Muscle of arm (tissue), 12 donors: Measurements from ENCODE around the gene HOGA1. TPM values are rescaled to one million over a fixed set of nuclear protein-coding genes. Genes with fewer than 3 reads are reported as not detected.

ENCODE experiments used
- DNase-seq: peaks from one replicate; pipeline ENCODE4 v3.0.0-alpha.2; 2013
- polyA plus RNA-seq, 12 donors: library from polyadenylated mRNA; unstranded; fragments of 120-200 nt; gene quantifications; one replicate each; pipeline ENCODE4 v1.2.1, GENCODE V29; 2013; ENCODE audit not compliant: insufficient read length in 12 of 12

The HOGA1 gene
- polyA plus RNA-seq, 12 donors = 0.45 to 1.7 (median 0.96) TPM; not detected in 2

- no peak for DNase-seq
Observed at GRCh38 chr10:97578171-97578844, 5.9 kb upstream of the HOGA1 start.

- no peak for DNase-seq
Observed at GRCh38 chr10:97580421-97581367, 3.5 kb upstream of the HOGA1 start.

- DNase-seq = no peak
Observed at GRCh38 chr10:97582169-97582568, 2.0 kb upstream of the HOGA1 start.

- DNase-seq = no peak
Observed at GRCh38 chr10:97583476-97583875, 713 bp upstream of the HOGA1 start.

- no peak for DNase-seq
Observed at GRCh38 chr10:97584798-97585438, 729 bp downstream of the HOGA1 start.

- no peak for DNase-seq
Observed at GRCh38 chr10:97585439-97585811, 1.2 kb downstream of the HOGA1 start.

GRCh38 chr10:97587183-97587582 is 3.0 kb downstream of the HOGA1 start:
- DNase-seq = no peak

- no peak for DNase-seq
Observed at GRCh38 chr10:97589479-97589878, 5.3 kb downstream of the HOGA1 start, which contains the start of gene C10orf62. Gene C10orf62 (plus strand): TSS chr10:97589721. CDS start chr10:97589898, 177 bp downstream.

- DNase-seq = no peak
Observed at GRCh38 chr10:97590082-97590747, 6.0 kb downstream of the HOGA1 start.

GRCh38 chr10:97590748-97591495 is 6.7 kb downstream of the HOGA1 start:
- DNase-seq = no peak

- peak; percentile 54 for DNase-seq
Observed at GRCh38 chr10:97593421-97593820, 9.2 kb downstream of the HOGA1 start.

- peak; percentile 76 for DNase-seq
Observed at GRCh38 chr10:97596101-97597082, 12.2 kb downstream of the HOGA1 start.

GRCh38 chr10:97597778-97598177 is 13.6 kb downstream of the HOGA1 start:
- DNase-seq = no peak

- DNase-seq = no peak
Observed at GRCh38 chr10:97598407-97599271, 14.4 kb downstream of the HOGA1 start.

- no peak for DNase-seq
Observed at GRCh38 chr10:97599272-97599619, 15.1 kb downstream of the HOGA1 start.

- DNase-seq = no peak
Observed at GRCh38 chr10:97600616-97601015, 16.4 kb downstream of the HOGA1 start.

- no peak for DNase-seq
Observed at GRCh38 chr10:97601268-97602215, 17.4 kb downstream of the HOGA1 start.
